ENCODE results near the gene SON. TPM values are rescaled to one million over a fixed set of nuclear protein-coding genes. Genes with fewer than 3 reads are reported as not detected.
"Not testable (repeated sequence)": the region's sequence is repeated elsewhere in the genome, so short reads cannot be mapped to it uniquely, and the experiment has no call there.

Gene SON
- total RNA-seq, 1 donor from 2014 or later = 322 TPM

DNA sequence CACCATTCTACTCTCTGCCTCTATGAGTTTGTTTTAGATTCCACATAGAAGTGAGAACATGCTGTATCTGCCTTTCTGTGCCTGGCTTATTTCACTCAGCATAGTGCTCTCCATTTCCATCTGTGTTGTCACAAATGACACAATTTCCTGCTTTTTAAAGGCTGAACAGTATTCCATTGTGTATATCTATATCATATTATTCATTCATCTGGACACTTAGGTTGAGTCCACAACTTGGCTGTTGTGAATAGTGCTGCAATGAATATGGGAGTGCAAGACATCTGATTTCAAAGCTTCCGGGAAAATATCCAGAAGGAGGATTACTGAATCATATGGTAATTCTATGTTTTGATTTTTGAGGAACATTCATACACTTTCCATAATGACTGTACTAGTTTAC is 65.7 kb downstream of the SON start:
- Histone ChIP-seq H3K27me3 (ENCODE audit: low read depth) (no peaks in the 10 kb centered on the region), H3K4me1 (no peaks in the 10 kb centered on the region), H3K27ac (no peak overlapping the region), H3K4me3 (no peak overlapping the region), H3K36me3 (peaks cover 59% of the 10 kb centered on the region), H3K9me3 (no peaks in the 10 kb centered on the region)
- DNase-seq (no peak), ATAC-seq (no peak)
- TF ChIP-seq, protein P1, sequence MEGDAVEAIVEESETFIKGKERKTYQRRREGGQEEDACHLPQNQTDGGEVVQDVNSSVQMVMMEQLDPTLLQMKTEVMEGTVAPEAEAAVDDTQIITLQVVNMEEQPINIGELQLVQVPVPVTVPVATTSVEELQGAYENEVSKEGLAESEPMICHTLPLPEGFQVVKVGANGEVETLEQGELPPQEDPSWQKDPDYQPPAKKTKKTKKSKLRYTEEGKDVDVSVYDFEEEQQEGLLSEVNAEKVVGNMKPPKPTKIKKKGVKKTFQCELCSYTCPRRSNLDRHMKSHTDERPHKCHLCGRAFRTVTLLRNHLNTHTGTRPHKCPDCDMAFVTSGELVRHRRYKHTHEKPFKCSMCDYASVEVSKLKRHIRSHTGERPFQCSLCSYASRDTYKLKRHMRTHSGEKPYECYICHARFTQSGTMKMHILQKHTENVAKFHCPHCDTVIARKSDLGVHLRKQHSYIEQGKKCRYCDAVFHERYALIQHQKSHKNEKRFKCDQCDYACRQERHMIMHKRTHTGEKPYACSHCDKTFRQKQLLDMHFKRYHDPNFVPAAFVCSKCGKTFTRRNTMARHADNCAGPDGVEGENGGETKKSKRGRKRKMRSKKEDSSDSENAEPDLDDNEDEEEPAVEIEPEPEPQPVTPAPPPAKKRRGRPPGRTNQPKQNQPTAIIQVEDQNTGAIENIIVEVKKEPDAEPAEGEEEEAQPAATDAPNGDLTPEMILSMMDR (IDR thresholded peaks at IDR 0.05) = no peak
- intact Hi-C loops (cut with DNase I) = no loop called here

DNA sequence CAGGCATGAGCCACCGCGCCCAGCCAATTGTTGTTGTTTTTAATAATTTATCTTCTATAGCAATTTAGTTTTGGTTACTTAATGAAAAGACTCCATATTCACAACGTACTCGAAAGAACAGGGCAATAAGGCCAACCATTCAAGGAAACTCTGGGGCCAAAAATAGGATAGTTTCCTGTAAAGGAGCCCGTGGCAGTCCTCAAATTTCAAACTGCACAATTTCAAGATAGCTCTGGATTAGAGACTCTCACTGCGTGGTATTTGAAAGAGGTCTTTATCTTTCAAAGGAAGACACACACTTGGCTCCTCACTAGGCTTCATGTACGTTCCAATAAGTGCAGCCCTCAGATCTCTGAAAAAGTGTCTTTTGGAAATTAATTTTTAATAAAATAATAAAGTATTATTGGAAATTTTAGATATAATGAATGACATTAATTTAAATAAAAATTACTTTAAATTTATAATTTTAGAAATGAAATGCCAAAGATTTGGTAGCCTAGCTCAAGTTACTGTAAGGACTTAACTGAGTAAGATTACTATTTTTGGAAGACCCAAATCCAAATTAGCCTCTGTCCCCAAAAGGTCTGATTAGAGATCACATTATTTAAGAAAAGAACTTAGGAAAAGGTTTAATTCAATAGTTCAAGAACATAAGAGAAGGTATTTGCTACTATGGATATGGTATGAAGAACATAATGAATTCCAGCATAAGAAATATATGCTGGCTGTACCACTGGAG is 68.3 kb downstream of the SON start:
- TF ChIP-seq, protein P1 (IDR thresholded peaks at IDR 0.05) = no peak

DNA sequence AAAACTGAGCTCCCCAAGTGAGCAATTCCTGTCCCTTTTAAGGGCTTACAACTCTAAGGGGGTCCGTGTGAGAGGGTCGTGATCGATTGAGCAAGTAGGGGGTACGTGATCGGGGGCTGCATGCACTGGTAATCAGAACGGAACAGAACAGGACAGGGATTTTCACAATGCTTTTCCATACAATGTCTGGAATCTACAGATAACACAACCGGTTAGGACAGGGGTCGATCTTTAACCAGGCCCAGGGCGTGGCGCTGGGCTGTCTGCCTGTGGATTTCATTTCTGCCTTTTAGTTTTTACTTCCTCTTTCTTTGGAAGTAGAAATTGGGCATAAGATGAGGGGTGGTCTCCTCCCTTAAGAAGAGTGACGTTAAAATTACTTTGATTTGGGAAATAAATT is 74.7 kb downstream of the SON start:
- H3K27me3 ChIP-seq (ENCODE audit: low read depth); H3K4me3 ChIP-seq; H3K4me1 ChIP-seq; intact Hi-C loops (cut with DNase I); H3K9me3 ChIP-seq; DNase-seq; H3K27ac ChIP-seq; ATAC-seq: not testable (repeated sequence)
- peaks cover 79% of the 10 kb centered on the region for H3K36me3 ChIP-seq

More for the DNA sequence above, 68.3 kb downstream of the SON start:
- Histone ChIP-seq H3K4me1 (no peaks in the 10 kb centered on the region), H3K36me3 (peaks cover 79% of the 10 kb centered on the region), H3K9me3 (no peaks in the 10 kb centered on the region), H3K4me3 (no peak overlapping the region), H3K27ac (no peak overlapping the region), H3K27me3 (ENCODE audit: low read depth) (no peaks in the 10 kb centered on the region)
- DNase-seq = no peak
- no peak for ATAC-seq
- intact Hi-C loops (cut with DNase I) = no loop called here

DNA sequence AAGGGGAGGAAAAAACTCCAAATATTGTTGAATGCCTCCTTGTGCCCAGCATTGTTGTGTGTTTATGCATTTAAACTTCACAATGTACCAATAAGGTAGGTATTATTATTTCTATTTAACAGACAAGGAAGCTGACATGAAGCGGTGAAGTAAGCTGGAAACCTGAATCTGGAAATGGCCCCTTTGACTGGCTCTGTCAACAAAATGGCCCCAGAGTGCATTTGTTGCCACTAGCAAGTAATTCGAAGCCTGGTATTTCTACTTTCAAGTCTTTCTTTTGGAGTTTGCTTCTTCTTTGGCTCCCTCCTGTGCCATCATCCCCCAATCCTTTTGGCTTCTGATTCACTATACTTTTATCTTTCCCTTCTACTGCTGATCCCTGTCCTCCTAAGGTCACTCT is 75.6 kb downstream of the SON start:
- Histone ChIP-seq H3K36me3 (peaks cover 79% of the 10 kb centered on the region), H3K27me3 (ENCODE audit: low read depth) (no peaks in the 10 kb centered on the region), H3K27ac (no peak overlapping the region), H3K4me3 (no peak overlapping the region), H3K4me1 (no peaks in the 10 kb centered on the region), H3K9me3 (no peaks in the 10 kb centered on the region)
- TF ChIP-seq, protein P1 (IDR thresholded peaks at IDR 0.05) = no peak
- DNase-seq = no peak
- no peak for ATAC-seq
- intact Hi-C loops (cut with DNase I) = no loop called here

DNA sequence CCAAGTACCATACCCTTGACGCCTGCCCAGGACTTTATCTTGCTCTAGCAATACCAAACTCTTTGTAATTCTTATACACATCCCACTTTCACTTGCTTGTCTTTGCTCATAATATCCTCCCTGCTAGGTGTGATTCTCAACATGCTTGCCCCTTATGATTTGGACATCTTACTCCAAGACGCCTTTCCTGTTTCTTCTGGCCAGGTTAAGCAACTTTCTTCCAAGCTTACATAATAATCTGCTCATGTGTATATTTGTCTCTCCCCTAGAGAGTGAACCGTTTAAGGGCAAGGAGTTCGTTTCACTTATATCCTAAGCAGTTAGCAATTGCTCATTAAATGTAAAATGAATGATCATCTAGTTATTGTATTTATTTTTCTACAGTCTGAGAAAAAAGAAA is 76.9 kb downstream of the SON start:
- ATAC-seq = no peak
- TF ChIP-seq, protein P1 (IDR thresholded peaks at IDR 0.05) = no peak
- DNase-seq = no peak
- peaks cover 79% of the 10 kb centered on the region for H3K36me3 ChIP-seq
- H3K4me1 ChIP-seq = no peaks in the 10 kb centered on the region
- no peak overlapping the region for H3K4me3 ChIP-seq
- intact Hi-C loops (cut with DNase I) = no loop called here
- H3K27ac ChIP-seq = no peak overlapping the region
- H3K9me3 ChIP-seq = no peaks in the 10 kb centered on the region
- H3K27me3 ChIP-seq (ENCODE audit: low read depth) = no peaks in the 10 kb centered on the region

DNA sequence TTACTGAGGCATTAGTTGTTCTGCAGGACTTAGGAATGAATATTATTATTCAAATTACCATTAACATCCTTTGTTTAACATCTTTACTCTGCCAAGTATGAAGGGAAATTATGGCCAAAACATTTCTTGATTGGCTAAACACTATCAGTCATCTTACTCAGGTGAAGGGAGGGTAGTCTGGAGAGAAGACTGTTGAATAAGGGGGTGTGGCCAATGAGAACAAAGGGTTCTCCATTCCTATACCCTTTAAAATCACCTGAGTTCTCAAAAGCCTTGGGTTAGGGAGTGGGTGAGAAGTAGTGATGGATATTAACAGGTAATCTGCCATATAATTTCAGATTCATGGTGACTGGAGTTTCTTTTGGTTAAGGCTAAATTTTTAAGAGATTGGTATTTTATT is 79.4 kb downstream of the SON start:
- Histone ChIP-seq H3K4me3 (no peak overlapping the region), H3K27me3 (ENCODE audit: low read depth) (no peaks in the 10 kb centered on the region), H3K36me3 (peaks cover 63% of the 10 kb centered on the region), H3K4me1 (no peaks in the 10 kb centered on the region), H3K27ac (no peak overlapping the region), H3K9me3 (no peaks in the 10 kb centered on the region)
- TF ChIP-seq, protein P1 (IDR thresholded peaks at IDR 0.05) = no peak
- ATAC-seq = no peak
- intact Hi-C loops (cut with DNase I) = no loop called here
- DNase-seq = no peak

DNA sequence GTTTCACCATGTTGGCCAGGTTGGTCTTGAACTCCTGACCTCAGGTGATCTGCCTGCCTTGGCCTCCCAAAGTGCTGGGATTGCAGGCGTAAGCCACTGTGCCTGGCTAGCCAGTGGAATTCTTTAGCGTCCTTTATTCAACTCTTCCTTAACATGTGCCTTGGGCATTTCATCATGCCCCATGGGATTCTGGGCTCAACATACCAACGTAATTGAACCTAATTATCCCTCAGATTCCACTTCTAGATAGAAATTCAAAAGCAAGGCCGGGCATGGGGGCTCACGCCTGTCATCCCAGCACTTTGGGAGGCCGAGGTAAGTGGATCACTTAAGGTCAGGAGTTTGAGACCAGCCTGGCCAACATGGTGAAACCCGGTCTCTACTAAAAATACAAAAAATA is 83.3 kb downstream of the SON start:
- H3K27me3 ChIP-seq (ENCODE audit: low read depth); H3K27ac ChIP-seq; intact Hi-C loops (cut with DNase I); H3K9me3 ChIP-seq; H3K4me3 ChIP-seq; ATAC-seq; H3K4me1 ChIP-seq; DNase-seq: not testable (repeated sequence)
- H3K36me3 ChIP-seq = peaks cover 69% of the 10 kb centered on the region
